Measurements from ENCODE around the gene PLA2G2F.

PLA2G2F gene

DNA sequence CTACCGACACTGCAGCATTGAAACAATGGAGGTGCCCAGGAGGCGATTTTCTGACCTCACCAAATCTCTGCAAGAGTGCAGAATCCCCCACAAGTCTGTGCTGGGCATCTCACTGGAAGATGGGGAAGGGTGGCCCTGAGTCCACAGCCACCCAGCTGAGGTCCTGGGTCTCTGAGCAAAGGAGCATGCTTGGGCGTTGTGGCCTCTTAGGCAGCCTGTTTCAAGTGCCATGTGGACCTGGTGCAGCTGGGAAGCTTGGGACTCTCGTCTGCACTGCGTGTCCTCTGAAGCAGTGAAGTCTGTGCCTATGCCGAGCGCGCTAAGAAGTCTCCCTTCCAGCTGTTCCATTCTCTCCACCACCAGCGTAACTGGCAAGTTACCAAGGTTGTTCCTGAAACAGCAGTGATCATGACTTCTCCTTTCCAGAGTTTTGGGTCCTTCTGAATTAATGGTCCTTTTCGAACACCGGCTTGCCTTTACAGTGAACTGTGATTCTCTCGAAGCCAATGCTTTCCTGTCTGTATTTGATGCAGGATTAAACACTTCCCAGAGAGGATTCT is 52.2 kb downstream of the PLA2G2F start:
- DNase-seq (ENCODE audit: low read depth), result no peak

DNA sequence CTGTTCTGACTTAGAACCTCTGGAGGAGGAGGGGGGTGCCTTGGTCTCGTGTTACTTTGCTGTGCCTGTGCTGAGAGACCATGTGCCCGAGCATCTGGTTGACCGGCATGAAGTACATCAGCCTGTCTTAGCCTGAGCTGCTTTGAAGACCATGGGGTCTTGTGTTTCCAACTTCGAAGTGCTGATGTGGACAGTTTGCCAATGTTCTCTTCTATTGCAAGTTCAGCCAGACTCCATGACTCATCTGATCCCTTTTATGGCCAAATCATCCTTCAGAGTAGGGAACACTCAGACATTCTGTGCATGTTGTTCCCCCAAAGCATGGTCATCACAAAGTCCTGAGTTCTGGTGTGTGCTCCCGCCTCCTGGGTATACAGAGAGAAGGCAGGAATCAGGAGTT is 53.2 kb downstream of the PLA2G2F start:
- no peak for DNase-seq (ENCODE audit: low read depth)

- DNase-seq (ENCODE audit: low read depth), result no peak
Measured at GRCh38 chr1:20192871-20193411, 53.8 kb downstream of the PLA2G2F start.

DNA sequence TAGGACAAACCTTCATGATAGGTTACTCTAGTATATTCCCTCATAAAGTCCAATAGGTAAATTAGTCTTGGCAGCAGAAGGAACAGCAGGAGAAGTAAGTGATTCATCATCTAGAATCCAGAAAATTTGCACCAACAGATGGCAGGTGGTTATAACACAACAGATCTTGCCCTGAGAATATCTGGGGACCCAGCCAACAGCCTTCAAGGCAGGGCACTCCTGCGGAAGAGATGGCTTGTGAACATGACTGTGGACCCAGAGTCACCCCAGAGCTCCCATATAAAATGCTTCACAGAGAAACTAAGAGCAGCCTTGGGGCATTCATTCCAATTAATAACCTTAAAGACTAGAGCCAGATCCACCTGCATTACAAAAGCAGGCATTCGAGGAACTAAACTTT is 55.1 kb downstream of the PLA2G2F start:
- no peak for DNase-seq (ENCODE audit: low read depth)

- DNase-seq (ENCODE audit: low read depth), result no peak
Measured at GRCh38 chr1:20194757-20195461, 55.8 kb downstream of the PLA2G2F start.

- no peak for DNase-seq (ENCODE audit: low read depth)
Measured at GRCh38 chr1:20195462-20195780, 56.3 kb downstream of the PLA2G2F start.

GRCh38 chr1:20197329-20197791 is 58.2 kb downstream of the PLA2G2F start:
- DNase-seq (ENCODE audit: low read depth), result no peak

- no peak for DNase-seq (ENCODE audit: low read depth)
Measured at GRCh38 chr1:20198296-20198695, 59.2 kb downstream of the PLA2G2F start.

DNA sequence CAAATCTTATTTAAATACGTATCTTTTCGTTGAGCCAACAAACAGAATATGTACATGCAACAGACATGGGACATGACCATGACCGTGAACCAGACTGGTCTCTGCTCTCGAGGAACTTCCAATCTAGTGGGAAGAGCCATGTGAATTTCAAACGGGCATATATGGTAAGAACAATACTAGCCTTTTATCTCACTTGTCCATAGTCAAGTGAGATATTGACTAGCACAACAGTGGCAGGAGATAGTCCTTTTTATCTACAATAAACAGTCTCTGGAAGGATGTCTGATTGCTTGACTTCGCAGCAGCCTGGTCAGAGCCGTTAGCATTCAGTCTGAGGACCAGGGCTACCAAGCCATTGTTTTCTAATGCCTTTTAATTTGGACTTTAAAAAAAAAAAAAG is 59.8 kb downstream of the PLA2G2F start:
- DNase-seq (ENCODE audit: low read depth), result no peak

DNA sequence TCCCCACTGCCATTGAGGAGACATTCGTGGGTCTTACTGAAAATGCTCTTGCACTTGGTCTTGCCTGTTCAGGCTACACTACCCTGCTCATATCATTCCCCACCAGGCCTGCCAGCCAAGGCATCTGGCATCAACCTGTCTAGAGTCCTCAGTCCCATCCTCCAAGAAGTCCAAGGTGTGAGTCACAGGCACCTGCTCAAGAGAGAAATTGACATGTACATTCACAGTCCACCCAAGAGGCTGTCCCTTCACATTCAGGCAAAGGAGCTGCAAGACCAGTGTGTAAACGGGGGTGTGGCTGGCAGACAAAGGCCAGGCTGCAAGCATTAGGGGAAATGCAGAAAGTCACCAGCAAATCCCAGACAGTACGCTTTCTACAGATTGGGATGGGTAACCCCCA is 60.3 kb downstream of the PLA2G2F start:
- no peak for DNase-seq (ENCODE audit: low read depth)

DNA sequence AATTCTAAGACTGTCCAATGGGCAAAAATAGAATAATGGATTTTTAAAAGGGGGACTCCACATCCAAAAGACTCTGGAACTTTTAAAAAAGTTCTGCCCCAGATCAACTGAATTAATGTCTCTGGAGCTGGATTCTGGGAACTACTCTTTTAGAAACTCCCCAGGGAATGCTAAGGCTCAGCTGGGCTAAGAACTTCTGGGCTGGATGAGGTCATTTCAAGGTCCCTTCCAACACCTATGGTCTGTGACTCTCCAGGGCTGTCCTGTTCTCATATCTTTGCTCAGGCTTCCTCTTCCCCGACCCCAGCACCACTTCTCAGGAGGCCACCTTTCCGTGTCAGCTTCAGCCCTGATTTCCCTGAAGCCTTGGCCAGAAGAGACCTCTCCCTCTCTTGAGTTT is 60.7 kb downstream of the PLA2G2F start:
- DNase-seq (ENCODE audit: low read depth), result no peak
